ENCODE results near the gene B4GALNT3.
"Not testable (repeated sequence)": the region's sequence is repeated elsewhere in the genome, so short reads cannot be mapped to it uniquely, and the experiment has no call there.

Gene B4GALNT3

DNA sequence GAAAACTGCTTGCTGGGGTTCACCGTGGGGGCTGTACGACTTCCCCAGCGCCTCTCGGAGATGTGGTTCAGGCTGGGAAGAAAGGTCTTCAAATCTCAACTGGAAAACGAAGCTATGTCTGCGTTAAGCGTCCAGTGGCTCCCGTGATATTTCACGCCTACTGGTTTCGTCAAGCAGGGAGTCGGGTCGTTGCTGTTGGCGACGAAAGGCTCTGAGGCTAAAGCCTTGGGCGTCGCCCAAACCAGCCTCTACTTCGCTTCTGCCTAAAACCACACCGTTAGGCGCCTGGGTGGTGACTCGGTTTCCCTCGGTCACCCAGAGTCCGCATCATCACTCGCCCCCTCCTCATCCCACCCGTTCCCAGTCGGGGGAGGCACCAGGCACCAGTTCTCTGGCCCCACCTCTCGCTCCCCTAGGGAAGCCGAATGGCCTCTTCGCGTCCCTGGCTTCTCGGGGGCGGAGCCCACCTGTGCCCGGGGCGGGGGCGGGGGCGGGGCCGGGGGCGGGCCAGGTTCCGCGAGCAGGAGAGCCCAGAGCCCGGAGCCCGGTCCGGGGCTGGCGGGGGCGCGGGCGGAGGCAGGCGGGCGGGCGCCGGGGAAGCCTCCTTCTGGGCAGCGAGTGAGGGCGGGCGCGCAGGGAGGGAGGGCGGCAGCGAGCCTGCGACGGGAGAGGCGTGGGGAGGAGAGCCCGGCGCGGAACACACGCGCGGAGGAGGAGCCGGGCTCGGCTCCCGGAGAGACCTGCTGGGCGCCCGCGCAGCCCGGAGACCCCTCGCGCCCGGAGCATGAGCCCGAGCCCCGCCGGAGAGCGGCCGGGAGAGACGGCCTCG lies at the start of gene B4GALNT3:
TSS of gene B4GALNT3 (plus strand) at position 510 of the 829 bp plus-strand sequence. CDS start 438 bp downstream, outside the sequence.
- peak; percentile 74 for DNase-seq

DNA sequence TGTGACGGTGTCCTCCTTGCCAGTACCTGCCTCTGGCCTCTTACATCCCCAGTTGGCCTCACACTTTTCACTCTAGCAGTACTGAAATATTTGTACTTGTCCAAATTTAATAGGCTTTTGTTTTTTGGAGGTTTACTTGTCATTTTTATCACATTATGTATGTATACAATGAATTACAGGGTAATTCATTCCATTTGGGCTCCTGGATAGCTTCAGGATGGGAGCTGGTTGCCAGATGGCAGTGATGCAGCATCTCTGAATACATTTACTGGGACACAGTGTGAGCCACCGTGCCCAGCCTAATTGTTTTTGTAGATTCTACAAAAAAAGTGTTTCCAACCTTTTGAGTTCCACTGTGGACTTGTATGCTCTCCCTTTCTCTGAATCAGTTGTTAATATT lies 44.9 kb upstream of the B4GALNT3 start:
- no peak for DNase-seq

DNA sequence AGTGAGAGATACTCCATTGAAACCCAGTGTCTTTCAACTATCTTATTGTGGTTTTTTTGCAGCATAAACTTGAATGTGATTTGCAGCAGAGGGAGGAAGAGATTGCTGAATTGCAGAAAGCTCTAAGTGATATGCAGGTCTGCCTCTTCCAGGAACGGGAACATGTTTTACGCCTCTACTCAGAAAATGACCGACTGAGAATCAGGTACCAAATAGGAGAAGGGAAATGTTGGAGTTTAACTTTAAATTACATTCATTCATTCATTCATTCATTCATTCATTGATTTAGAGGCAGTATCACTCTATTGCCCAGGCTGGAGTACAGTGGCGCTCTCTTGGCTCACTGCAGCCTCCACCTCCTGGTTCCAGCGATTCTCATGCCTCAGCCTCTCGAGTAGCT lies 41.3 kb upstream of the B4GALNT3 start:
- no peak for DNase-seq

DNA sequence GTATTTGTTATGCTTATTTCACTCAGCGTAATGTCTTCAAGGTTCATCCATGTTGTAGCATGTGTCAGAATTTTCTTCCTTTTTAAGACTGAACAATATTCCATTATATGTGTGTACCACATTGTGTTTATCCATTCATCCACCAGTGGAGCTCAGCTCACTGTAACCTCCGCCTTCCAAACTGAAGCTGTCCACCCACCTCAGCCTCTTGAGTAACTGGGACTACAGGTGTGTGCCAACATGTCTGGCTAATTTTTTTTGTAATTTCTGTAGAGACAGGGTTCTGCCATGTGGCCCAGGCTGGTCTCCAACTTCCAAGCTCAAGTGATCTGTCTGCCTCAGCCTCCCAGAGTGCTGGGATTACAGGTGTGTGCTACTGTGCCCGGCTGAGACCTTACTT lies 37.2 kb upstream of the B4GALNT3 start:
- no peak for DNase-seq

DNA sequence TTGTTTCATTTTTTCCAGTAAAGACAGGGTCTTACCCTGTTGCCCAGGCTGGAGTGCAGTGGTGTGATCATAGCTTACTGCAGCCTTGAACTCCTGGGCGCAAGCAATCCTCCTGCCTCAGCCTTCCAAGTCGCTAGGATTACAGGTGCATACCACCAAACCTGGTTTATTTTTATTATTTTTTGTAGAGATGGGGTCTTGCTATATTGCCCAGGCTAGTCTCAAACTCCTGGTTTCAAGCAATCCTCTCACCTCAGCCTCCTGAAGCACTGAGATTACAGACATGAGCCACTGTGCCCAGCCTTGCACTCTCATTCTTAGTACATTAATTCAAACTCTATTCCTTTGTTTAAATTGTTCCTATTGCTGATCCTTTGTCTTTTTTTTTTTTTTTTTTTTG lies 24.0 kb upstream of the B4GALNT3 start:
- DNase-seq: not testable (repeated sequence)

DNA sequence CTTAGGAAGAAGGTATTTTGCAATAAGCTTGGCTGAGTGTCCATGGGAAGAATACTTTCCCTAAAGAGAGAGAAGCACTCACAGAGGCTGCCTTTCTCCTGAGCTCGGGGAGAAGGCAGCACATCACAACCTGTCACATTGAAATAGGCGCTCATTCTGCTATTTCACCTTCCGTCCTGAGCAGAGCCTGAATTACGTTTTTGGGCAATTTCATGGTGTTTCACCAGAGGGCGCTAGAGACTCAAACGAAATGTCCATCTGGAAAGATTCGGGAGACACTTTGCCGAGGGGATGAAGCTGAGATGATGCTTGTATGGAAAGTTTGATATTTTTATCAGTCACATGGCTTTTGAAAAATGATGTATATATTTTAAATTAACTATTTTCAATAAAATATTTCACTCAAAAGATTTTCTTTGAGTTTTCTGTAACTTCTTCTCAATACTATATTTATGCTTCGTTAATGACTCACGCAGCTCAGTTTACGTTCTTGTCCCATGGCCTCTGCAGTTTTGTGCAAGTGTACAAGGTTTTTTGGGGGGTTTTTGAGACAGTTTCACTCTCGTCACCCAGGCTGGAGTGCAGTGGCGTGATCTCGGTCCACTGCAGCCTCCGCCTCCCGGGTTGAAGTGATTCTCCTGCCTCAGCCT lies 17.4 kb upstream of the B4GALNT3 start:
- peak; percentile 37 for DNase-seq

DNA sequence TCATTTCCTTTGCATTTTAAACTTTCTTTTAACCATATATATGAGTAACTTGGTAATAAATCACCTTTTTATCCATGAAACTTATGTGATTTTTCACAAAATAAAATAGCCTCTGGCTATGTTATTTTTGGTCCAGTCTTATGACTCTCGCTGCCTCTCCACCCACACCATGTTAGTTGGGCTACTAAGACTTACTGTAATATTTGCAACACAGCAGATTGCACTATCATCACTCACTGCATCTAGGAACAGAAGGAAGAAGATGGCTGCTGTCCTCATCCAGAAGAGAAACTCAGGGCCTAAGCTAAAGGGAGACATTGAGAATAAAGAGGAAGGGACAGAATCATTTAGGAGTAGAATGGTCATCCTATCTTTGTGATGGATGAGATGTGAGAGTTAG lies 12.6 kb upstream of the B4GALNT3 start:
- DNase-seq: no peak

DNA sequence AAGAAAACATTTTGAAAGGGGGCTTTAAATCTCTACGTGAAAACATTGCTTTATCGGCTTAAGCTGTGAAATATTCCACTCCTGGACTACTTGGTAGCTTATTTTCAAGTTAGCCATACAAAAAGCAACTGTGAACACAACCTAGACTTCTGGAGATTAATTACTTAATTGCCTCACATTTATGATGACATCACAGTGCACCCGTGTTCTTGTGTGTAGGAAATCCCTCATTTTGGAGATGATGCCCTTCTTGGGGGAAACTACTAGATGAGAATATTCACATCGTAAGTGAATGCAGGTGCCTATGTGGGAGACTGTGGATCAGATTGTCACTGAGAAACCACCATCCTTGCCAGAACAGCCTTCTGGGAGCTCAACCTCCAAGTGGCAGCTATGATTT lies 10.5 kb upstream of the B4GALNT3 start:
- peak; percentile 81 for DNase-seq

DNA sequence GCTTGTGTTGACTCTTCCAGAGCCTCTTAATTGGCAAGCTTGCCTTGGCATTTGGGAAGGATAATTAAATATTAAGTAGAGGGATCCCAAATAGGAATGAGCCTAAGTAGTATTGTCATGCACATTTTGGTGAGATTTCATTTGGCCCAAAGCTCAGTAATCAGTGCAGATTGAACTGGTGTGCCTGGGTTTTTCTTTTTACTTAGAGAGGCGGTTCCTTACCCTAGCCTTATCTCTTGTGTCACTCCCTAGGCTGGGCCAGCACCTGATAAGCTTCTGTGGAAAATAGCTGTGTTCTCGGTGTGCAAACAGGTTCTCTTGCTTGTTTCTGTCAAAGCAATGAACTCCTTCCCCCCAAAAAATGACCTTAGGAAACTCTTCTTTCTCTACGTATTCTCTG lies 9.3 kb upstream of the B4GALNT3 start:
- no peak for DNase-seq

DNA sequence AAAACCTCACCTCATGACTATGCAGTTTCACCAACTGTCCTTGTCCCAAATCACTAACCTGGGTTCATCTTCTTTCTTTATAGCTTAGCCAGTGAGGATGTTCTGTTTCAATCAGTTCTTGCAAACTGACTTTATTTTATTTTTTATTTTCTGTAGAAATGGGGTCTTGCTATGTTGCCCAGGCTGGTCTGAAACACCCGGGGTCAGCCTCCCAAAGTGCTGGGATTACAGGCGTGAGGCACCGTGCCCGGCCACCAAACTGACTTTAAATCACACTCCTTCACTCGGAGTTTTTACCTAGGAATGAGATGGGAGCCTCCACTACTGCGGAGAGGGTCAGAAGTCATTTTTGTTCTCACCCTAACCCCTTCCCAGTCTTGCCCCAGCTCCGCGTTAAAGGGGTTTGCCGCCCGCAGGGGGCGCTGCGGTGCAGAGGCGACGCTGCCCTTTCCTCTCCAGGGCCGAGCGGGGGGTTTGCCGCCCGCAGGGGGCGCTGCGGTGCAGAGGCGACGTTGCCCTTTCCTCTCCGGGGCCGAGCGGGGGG lies 7.0 kb upstream of the B4GALNT3 start:
- DNase-seq: no peak

DNA sequence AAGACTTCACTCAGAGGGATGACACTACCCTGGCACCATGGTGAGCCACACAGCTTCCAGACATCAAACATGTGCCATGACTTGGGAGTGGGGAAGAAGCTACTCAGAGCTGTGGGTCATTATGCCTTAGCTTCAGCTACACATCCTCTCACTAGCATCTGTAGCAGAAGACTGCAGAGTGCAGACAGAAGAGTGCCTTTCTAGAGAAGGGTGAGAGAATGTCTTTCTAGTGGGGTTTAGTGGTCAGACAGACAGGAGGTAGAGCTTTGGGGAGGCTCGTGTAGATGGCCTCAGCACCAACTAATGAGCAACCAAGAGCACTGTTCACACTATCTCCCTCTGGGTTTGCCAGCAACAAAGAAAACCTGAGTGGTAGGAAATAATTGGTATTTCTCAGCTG lies 4.9 kb upstream of the B4GALNT3 start:
- no peak for DNase-seq

DNA sequence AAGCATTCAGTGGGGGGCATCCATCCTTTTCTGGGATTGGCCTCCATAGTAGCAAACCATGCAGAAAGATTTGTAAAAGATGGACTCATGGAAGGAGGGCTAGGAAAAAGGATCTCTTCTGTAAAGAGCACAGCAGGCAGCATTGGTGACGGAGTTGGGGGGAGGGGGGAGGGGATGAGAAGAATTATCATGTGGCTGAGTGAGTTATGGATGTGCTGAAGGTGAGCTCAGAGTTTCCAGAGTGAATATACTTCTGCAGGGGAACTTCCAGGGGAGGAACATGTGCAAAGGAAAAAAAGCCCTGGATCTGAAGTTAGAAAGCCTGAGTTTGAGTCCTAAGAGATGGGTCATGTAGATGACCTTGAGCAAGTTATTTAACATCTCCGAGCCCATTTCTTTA lies 3.9 kb upstream of the B4GALNT3 start:
- DNase-seq: no peak

DNA sequence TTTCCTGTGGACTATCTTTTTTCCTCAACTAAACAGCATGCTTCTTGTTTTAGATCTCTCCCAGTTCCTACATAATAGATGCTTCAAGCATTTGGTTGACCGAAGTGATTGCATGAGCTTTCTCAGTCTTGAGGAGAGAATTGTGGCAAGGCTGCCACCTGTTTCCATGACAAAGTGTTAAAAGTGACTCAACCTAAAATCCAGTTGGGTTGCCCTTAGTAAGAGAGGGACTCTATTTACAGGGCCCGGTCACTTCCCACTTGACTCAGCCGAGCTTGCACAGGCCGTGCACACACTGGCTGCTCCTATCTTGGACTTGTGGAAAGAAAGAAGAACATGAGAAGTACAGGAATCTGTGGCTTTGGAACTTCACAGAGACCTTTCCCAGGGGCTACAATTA lies 2.1 kb upstream of the B4GALNT3 start:
- DNase-seq: no peak

DNA sequence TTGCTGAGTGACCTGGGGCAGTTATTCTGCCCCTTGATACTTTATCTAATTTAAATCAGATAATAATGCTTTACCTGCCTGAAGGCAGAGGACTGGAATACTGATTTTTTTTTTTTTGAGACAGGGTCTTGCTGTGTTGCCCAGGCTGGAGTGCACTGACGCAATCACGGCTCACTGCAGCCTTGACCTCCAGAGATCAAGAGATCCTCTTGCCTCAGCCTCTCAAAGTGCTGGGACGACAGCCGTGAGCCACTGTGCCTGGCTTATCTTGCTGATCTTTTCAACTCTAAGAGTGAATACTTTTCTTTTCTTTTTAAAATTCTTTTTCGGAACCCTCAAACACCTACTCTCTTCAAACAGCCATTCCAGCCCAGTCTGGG lies 699 bp upstream of the B4GALNT3 start:
- DNase-seq: no peak

DNA sequence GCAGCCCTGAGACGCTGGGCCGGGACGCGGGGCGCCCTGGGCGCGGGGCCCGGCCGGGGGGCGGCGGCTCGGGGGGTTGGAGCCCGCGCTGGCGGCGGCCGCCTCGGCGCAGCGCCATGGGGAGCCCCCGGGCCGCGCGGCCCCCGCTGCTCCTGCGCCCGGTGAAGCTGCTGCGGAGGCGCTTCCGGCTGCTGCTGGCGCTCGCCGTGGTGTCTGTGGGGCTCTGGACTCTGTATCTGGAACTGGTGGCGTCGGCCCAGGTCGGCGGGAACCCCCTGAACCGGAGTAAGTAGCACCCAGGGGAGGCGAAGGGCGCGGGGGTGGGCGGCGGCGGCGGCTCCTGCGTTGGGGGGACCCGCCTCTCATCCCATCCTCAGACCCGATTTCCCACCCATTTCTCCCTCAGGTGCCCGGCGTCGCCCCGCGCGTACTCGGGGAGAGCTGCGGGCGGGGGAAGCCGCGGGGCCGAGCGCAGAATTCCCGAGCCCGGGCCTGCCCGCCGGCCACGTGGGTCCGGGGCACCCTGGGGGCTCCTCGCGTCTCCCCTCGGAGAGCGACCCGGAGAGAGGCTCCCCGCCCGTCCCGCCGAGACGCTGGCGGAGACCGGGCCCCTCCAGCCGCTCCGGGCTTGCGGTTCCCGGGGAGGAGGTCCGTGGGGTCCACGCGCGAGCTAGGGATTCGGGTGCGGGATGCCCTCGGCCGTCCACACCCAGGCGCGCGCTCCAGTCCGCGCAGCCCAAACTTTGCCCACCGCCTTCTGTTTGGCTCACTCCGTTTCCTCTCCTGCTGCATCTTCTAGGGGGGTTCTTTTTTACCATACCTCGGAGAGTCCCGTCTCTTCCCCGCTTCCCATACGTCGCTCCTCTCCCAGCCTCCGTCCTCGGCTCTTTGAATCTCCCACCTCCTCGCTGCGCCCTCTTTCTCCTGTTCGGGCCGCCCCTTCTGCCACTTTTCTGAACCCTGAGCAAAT lies 807 bp downstream of the B4GALNT3 start:
- DNase-seq: no peak

DNA sequence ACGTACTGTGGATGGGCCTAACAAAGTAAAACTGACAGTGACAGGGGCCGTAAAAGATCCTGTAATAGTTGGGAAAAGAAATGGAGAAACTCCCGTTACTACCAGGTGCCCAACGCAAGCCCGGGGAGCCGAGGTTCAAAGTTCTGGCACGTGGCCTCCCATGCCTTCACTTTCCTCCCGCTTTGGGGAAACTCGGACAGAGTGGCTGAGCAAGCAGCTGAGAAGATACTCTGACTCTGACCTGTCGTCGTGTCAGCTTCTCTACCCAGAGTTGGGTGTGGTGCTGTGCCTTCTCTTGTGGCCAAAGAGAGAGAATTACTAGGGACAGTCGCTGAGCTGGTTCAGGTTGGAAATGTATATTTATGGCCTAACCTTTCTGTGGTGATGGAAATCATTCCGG lies 1.7 kb downstream of the B4GALNT3 start:
- no peak for DNase-seq

DNA sequence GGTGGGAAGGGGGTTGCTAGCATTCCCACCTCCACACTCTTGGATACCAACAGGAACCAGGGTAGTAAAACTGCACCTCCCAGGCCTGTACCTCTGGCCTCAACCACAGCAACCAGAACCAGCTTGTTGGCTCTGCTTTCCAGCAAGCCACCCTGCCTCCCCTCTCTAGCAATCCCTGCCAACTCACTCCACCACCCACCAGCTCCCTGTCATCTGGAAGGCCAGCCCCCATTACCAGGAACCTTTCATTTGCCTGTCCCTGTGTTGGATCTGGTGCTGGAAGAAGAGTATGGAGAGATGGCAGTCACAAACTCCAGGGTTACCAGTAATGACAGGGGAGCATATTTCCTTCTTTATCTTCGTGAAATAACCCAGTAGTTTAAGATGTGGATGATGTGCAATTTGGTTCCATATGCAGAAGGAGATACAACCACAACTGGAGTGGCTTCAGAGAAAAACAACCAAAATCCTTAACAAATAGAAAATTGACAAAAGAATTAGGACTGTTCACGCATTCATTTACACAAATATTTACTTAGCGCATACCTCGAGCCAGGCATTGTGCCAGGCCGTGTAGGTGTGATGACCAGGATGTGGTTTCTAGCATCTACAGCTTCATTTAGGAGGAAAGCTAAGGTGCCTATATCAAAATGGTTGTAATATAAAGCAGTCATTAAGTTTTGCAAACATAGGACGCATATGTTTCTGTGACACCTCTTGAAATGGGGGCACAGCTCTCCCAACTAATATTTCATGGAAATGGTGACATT lies 3.4 kb downstream of the B4GALNT3 start:
- peak; percentile 36 for DNase-seq

DNA sequence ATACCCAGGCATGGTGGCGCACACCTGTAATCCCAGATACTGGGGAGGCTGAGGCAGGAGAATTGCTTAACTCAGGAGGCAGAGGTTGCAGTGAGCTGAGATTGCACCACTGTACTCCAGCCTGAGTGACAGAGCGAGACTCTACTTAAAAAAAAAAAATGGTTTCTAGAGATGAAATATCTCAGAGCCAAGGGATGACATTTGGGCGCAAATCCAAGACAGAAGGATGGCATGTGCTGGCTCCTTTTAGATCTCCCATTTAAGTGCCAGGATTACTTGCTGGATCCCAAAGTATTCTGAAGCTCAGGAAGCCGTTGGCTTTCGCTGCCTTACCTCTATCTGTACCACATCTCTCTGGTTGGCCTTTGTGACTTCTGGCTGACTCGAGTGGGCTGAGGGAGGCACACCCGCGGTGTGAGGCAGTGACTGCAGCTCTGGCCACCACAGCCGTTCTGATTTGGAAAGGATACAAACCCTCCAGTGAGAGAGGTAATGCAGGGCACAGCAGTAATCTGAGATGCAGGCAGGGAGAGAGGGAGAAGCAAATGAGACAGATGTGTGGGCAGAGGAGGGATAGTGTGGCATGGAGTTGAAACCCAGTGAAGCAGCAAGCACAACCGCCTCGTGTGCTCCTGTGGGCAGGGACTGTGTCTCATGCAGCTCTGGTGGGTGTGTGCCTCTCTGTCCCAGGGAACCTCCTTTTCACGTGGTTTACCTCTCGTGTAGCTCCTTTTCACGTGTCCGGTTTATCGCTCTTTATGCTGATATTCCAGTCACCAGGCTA lies 4.9 kb downstream of the B4GALNT3 start:
- no peak for DNase-seq

DNA sequence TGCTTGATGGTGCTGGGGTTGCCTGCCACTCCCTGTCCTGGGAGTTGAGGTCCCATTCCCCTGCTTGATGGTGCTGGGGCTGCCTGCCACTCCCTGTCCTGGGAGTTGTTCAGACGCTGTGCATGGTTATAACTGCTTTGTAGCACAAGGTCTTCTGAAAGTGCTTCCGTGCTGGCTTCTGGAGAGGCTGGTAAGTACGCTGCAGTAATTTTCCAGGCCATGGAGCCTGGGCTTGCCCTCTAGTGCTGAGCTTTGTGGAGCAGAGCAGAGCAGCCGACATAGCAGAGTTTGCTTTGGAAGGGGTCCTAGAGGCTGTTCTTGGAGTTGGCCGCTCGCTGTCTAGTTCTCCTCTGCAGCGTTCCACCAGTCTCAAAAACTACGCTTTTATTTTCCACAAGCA lies 6.3 kb downstream of the B4GALNT3 start:
- no peak for DNase-seq

DNA sequence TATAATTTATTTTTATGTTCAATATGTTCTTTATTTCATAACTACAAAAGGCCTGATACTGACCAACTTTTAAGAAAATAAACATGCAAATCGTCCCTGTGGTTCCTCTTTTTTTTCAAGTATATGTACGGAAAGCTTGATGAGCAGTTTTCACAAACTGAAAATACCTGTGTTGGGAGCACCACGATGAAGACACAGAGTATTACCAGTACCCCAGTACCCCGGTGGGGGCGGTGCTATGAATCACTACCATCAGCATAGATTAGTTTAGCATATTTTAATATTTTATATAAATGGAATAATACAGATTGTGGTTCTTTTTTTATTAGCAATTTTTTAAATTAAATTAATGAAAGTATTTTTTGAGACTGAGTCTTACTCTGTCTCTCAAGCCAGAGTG lies 7.0 kb downstream of the B4GALNT3 start:
- DNase-seq: no peak

DNA sequence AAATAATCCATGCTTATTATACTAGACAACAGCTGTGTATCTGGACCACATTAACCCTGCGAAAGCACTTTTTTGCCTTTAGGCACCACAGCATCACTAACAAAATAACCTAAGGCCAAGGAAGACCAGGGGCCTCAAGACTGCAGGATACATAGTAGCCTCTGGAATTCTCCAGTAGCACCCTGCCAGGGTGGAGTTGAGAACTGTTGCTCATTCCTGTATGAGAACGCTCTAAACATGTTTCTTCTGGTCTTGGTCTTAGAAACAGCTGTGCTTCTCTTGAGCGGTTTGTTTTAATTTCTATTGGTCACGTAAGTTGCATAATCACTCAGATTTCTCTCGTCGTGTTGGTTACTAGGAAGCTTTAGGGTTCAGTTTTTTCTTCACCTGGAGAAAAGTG lies 7.9 kb downstream of the B4GALNT3 start:
- DNase-seq: no peak
